Heart right ventricle (tissue), 16 donors: ENCODE results near the gene ATP2B2. TPM values are rescaled to one million over a fixed set of nuclear protein-coding genes. Genes with fewer than 3 reads are reported as not detected.

Experiments
- ATAC-seq, 8 donors: fragments of 200-7000 bp; cut with Tn5 transposase; one replicate each; pipeline ENCODE4 v1.9.1; 2020; ENCODE audit warnings: mild to moderate bottlenecking in 8 of 8, moderate library complexity in 8 of 8, moderate number of reproducible peaks in 1 of 8
- DNase-seq, 2 donors: peaks; one replicate each; pipeline ENCODE4 v3.0.0-alpha.2; 2020
- H3K27ac ChIP-seq, 10 donors: fragments of 200-600 bp; sonication (generic) in 2 of 10; one replicate each; pipeline versions ENCODE4 v1.5.0 to v1.8.0; 2020 to 2022; ENCODE audit warnings: mild to moderate bottlenecking in 3 of 10
- H3K27me3 ChIP-seq, 7 donors: fragments of 200-600 bp; one replicate each; pipeline ENCODE4 v1.8.0; 2021 to 2022; ENCODE audit warnings: mild to moderate bottlenecking in 2 of 7
- H3K36me3 ChIP-seq, 9 donors: fragments of 200-600 bp; sonication (generic) in 1 of 9; one replicate each; pipeline versions ENCODE4 v1.5.0 to v1.8.0; 2020 to 2022; ENCODE audit warnings: mild to moderate bottlenecking in 2 of 9
- H3K4me1 ChIP-seq, 9 donors: fragments of 200-600 bp; sonication (generic) in 1 of 9; one replicate each; pipeline versions ENCODE4 v1.5.0 to v1.8.0; 2020 to 2022; ENCODE audit warnings: mild to moderate bottlenecking in 4 of 9
- H3K4me3 ChIP-seq, 10 donors: fragments of 200-600 bp; sonication (generic) in 2 of 10; one replicate each; pipeline versions ENCODE4 v1.5.0 to v1.8.0; 2020 to 2022; ENCODE audit warnings: mild to moderate bottlenecking in 7 of 10, moderate library complexity in 2 of 10
- H3K9me3 ChIP-seq, 11 donors: fragments of 200-600 bp in 10 of 11; sonication (generic) in 2 of 11; one replicate each; pipeline versions ENCODE4 v1.5.0 to v1.8.0; 2013 to 2022; ENCODE audit warnings: mild to moderate bottlenecking in 2 of 11, control low read depth in 1 of 11, moderate library complexity in 1 of 11
- WGBS, 2 donors: extraction: QIAGEN DNeasy Blood & Tissue Kit; methylation state at CpG; one replicate each; pipeline ENCODE4 v1.1.7; 2013; ENCODE audit warnings: inconsistent platforms in 1 of 2; 5-methylcytosine and 5-hydroxymethylcytosine counted together
- intact Hi-C, 10 donors: fragments of 100-400 bp; cut with DNase I; formaldehyde crosslinking; loops; one replicate each; pipeline versions ENCODE4 v1.11.1 to v1.14.2; 2022
- polyA plus RNA-seq, 2 donors: library from polyadenylated mRNA; stranded (reverse); fragments of 200-250 nt; gene quantifications; one replicate each; pipeline ENCODE4 v1.2.3, GENCODE V29; 2013
- total RNA-seq, 10 donors: library from RNA; stranded (reverse); fragmentation: NEBNext Ultra II Directional in 3 of 10; extraction: Animal tissue kit (Norgen Biotek cat#: 25700) in 3 of 10; gene quantifications; one replicate each; pipeline versions ENCODE4 v1.2.1 to v1.2.4, GENCODE V29; 2021 to 2023
- TF ChIP-seq, protein P1 (sequence below), 9 donors: fragments of 200-600 bp; sonication (generic) in 2 of 9; IDR thresholded peaks; one replicate each; pipeline versions ENCODE4 v1.5.0 to v1.8.0; 2021 to 2022; ENCODE audit warnings: antibody characterized with exemption in 9 of 9, mild to moderate bottlenecking in 5 of 9, moderate library complexity in 1 of 9
- donor health status: Arrhythmogenic right ventricular cardiomyopathy.
- donor health status: ischemic (EF 13 %, LVEDD 7.1; RV severe dilation, severe dysfunction).
- donor health status: healthy with polysubstance abuse.
- donor health status: DM: no; HTN: yes; CAD: no.
- donor health status: DM: no; HTN: no; CAD: no.
- donor health status: ischemic (EF 25% LVEDD 6.9; RV normal size, moderate dysfunction).
- donor health status: ischemic (EF 25% LVEDD 5.7; RV mildly dilated, moderate dysfunction).
- donor health status: healthy.
- donor health status: DM: yes; HTN: yes; CAD: no.
- donor health status: Ischemic cardiomyopathy.
- donor health status: ischemic (EF 35%, LVEDD 5.7; RV mildly dilated, moderate dysfunction).
- donor health status: nonischemic (EF 11% LVEDD 7.7; RV severe dilation, severe dysfunction).
- donor health status: DM: yes; HTN: yes; CAD: no.
- donor health status: PGD.
- donor health status: ischemic (EF 29% LVEDD 5.4; RV normal size, mild dysfunction).
- donor health status: nonischemic (EF 23%, LVEDD 6.1; RV moderate dilation, normal function).

ATP2B2 gene
- total and polyA plus RNA-seq, 12 donors, result under 0.01 to 0.30 (median 0.11) TPM; not detected in 4

DNA sequence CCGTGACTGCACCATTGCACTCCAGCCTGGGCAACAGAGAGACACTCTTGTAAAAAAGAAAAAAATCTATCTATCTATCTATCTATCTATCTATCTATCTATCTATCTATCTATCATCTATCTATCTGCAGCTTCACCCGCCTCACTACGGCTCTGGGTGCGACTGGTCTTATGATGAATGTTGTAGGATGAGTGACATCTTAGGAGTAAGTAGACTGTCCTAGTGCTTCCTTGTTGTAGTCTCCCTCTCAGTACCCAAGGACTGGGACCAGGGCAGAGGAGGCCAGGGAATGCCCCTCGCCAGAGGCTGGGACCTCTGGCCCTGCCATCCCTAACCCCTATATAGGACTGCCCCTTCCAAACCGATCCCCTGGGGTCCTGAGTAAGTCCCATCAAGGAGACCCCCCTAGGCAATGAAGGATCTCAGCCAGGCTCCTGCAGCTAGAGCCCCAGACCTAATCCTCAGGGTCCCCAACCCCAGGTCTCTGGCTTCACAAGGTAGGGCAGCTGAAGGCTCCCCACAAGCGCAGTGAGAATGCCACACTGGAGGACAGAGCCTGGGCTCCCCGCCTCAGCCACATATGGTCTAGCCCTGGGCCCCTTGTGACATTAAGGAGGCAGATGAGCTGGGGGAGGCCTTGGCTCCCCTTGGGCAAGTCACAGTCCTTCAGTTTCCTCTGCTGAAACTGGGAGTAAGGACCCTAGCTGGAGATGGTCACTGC lies 183.6 kb downstream of the ATP2B2 start:
- no peaks in the 10 kb centered on the region for H3K9me3 ChIP-seq
- DNase-seq (no peak), ATAC-seq (peak in 1 of 8 donors; percentile 2)
- 93 to 95% methylated on average over 8 of the region's 8 CpGs for WGBS, 2 donors
- H3K36me3 ChIP-seq, result peaks cover 0 to 24% (median 0%) of the 10 kb centered on the region in 9 donors
- H3K4me1 ChIP-seq, result peaks cover 0 to 27% (median 19%) of the 10 kb centered on the region in 9 donors
- peak overlapping the region in 6 of 10 donors; percentile 76 to 95 (median 85) for H3K27ac ChIP-seq
- H3K4me3 ChIP-seq, result peak overlapping the region in 8 of 10 donors; percentile 85 to 97 (median 94)
- intact Hi-C loops, result no loop called here
- TF ChIP-seq, protein P1, sequence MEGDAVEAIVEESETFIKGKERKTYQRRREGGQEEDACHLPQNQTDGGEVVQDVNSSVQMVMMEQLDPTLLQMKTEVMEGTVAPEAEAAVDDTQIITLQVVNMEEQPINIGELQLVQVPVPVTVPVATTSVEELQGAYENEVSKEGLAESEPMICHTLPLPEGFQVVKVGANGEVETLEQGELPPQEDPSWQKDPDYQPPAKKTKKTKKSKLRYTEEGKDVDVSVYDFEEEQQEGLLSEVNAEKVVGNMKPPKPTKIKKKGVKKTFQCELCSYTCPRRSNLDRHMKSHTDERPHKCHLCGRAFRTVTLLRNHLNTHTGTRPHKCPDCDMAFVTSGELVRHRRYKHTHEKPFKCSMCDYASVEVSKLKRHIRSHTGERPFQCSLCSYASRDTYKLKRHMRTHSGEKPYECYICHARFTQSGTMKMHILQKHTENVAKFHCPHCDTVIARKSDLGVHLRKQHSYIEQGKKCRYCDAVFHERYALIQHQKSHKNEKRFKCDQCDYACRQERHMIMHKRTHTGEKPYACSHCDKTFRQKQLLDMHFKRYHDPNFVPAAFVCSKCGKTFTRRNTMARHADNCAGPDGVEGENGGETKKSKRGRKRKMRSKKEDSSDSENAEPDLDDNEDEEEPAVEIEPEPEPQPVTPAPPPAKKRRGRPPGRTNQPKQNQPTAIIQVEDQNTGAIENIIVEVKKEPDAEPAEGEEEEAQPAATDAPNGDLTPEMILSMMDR (IDR thresholded peaks at IDR 0.05), result no peak
- peaks cover 0 to 7% (median 0%) of the 10 kb centered on the region in 7 donors for H3K27me3 ChIP-seq

DNA sequence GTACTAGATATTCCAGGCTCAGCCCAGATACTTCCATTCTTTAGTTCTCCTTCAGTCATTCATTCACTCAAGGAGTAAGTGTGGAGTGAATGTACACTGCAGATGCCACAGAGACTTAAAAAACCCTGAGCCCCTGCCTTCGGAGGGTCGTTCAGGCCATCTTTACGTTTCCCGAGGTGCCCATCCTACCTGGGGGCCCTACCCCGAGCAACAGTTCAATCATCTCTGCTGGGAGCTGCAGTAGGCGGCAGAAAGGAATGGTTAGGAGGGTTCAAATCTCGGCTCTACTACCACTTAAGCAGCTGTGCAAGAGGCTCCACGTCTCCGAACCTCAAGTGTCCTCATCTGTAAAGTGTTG lies 185.1 kb downstream of the ATP2B2 start:
- no peaks in the 10 kb centered on the region for H3K9me3 ChIP-seq
- H3K36me3 ChIP-seq, result peaks cover 0 to 39% (median 7%) of the 10 kb centered on the region in 9 donors
- ATAC-seq, result peak in 1 of 8 donors; percentile 7
- H3K4me3 ChIP-seq, result peak overlapping the region; percentile 82 to 100 (median 94)
- peak overlapping the region in 9 of 10 donors; percentile 76 to 95 (median 87) for H3K27ac ChIP-seq
- no peak for DNase-seq
- intact Hi-C loops, result no loop called here
- no peaks in the 10 kb centered on the region for H3K27me3 ChIP-seq
- TF ChIP-seq, protein P1 (IDR thresholded peaks at IDR 0.05), result no peak
- WGBS, 2 donors, result 0 to 1% methylated on average over 9 of the region's 9 CpGs
- peaks cover 0 to 27% (median 19%) of the 10 kb centered on the region in 9 donors for H3K4me1 ChIP-seq

DNA sequence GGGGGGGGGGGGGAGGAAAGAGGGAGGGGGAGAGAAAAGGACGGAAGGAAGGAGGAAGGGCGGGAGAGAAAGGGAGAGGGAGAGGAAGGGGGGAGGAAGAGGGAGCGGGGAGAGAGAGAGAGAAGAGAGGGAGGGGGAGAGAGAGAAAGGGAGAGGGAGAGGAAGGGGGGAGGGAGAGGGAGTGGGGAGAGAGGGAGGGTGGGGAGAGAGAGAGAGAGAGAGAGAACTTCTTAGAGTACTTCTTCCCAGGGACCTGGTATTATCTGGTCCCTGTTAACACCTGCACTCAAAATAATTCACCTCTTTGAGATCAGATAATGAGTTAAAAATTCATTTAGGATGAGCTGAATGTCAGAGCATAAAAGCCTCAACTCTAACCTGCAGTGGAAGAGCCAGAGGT lies 185.6 kb downstream of the ATP2B2 start:
- peaks cover 0 to 44% (median 10%) of the 10 kb centered on the region in 9 donors for H3K36me3 ChIP-seq
- no peaks in the 10 kb centered on the region for H3K27me3 ChIP-seq
- no peaks in the 10 kb centered on the region for H3K9me3 ChIP-seq
- ATAC-seq (no peak), DNase-seq (no peak)
- TF ChIP-seq, protein P1 (IDR thresholded peaks at IDR 0.05), result no peak
- 5 to 27% methylated on average over 2 to 3 of the region's 3 CpGs for WGBS, 2 donors
- H3K27ac ChIP-seq, result peak overlapping the region in 2 of 10 donors; percentile 87 to 95
- H3K4me3 ChIP-seq, result peak overlapping the region; percentile 82 to 100 (median 94)
- intact Hi-C loops, result no loop called here
- H3K4me1 ChIP-seq, result peaks cover 0 to 27% (median 20%) of the 10 kb centered on the region in 9 donors

DNA sequence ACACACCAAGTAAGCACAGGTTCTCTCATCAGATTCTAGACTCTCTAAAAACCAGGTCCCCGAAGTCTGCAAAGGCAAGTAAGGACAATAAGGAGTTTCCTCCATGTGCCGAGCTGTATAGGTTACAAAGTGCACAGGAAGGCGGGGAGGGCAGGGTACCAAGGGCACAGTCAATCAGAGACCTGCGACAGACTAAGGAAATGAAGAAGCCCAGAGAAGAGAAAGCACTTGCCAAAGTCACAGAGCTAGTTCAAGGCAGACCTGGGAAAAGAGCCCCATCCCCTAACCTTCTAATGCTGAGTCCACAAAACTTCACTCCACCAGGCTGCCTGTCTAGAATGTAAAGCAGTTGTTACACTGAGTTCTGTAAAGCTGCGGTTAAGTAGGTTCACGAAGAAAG lies 186.1 kb downstream of the ATP2B2 start:
- DNase-seq (no peak), ATAC-seq (no peak)
- Histone ChIP-seq H3K4me3 (peak overlapping the region in 5 of 10 donors; percentile 1 to 97 (median 95)), H3K9me3 (no peaks in the 10 kb centered on the region), H3K36me3 (peaks cover 0 to 49% (median 13%) of the 10 kb centered on the region in 9 donors), H3K27ac (no peak overlapping the region), H3K4me1 (peaks cover 0 to 27% (median 20%) of the 10 kb centered on the region in 9 donors), H3K27me3 (no peaks in the 10 kb centered on the region)
- WGBS, 2 donors, result 70 to 77% methylated on average over 6 of the region's 6 CpGs
- intact Hi-C loops, result no loop called here
- TF ChIP-seq, protein P1 (IDR thresholded peaks at IDR 0.05), result no peak
